CD4-positive, alpha-beta T cell (primary cell): ENCODE data around the gene SEMA6B. TPM values are rescaled to one million over a fixed set of nuclear protein-coding genes. Genes with fewer than 3 reads are reported as not detected.

Experiments
- ATAC-seq: fragments of 200-7000 bp; cut with Tn5 transposase; one replicate; pipeline ENCODE4 v1.10.0; 2022; ENCODE audit warnings: mild to moderate bottlenecking; ENCODE audit not compliant: poor library complexity
- CTCF ChIA-PET: fragments of 350-600 bp; sonication (Branson Sonifier 250); formaldehyde crosslinking; loops from one replicate; lab custom pipeline; 2021; ENCODE audit warnings: antibody characterized with exemption, inconsistent platforms; lab: Charles Lee
- POLR2A ChIA-PET: fragments of 350-600 bp; sonication (Branson Sonifier 250); formaldehyde crosslinking; loops from one replicate; lab custom pipeline; 2021; ENCODE audit warnings: antibody characterized with exemption, inconsistent platforms; lab: Charles Lee
- DNase-seq, 14 experiments: peaks; one replicate each; pipeline ENCODE4 v3.0.0-alpha.2; 2013 to 2020; ENCODE audit warnings: mixed read lengths in 2 of 14
- H3K27ac ChIP-seq, 2 donors: one replicate each; pipeline versions ENCODE4 v1.5.1 to v1.7.0; 2013; ENCODE audit warnings: low read length in 2 of 2, low read depth in 1 of 2, mild to moderate bottlenecking in 1 of 2
- H3K27me3 ChIP-seq, 2 experiments: 1 replicate in 1 of 2; 2 replicates in 1 of 2; pipeline versions ENCODE4 v1.6.1 to v1.7.0; 2013; ENCODE audit warnings: low read length in 2 of 2, control low read depth in 1 of 2, mild to moderate bottlenecking in 1 of 2, moderate library complexity in 1 of 2; ENCODE audit not compliant: insufficient read depth in 2 of 2, control insufficient read depth in 1 of 2
- H3K36me3 ChIP-seq: one replicate; pipeline ENCODE4 v1.6.1; 2013; ENCODE audit warnings: low read length, control low read depth; ENCODE audit not compliant: insufficient read depth
- H3K4me1 ChIP-seq: one replicate; pipeline ENCODE4 v1.6.1; 2013; ENCODE audit warnings: low read length, control low read depth; ENCODE audit not compliant: insufficient read depth
- H3K4me3 ChIP-seq: one replicate; pipeline ENCODE4 v1.5.1; 2013; ENCODE audit warnings: mild to moderate bottlenecking, low read length, moderate library complexity
- H3K9me3 ChIP-seq, 2 experiments: 1 replicate in 1 of 2; 2 replicates in 1 of 2; pipeline versions ENCODE4 v1.6.1 to v1.7.0; 2013; ENCODE audit warnings: low read length in 2 of 2, mild to moderate bottlenecking in 2 of 2, control low read depth in 1 of 2, moderate library complexity in 1 of 2; ENCODE audit not compliant: control insufficient read depth in 1 of 2, insufficient read depth in 1 of 2
- H3K27ac Mint-ChIP-seq: one replicate; pipeline ENCODE4 v1.8.0; 2020; ENCODE audit warnings: mixed read lengths
- H3K27me3 Mint-ChIP-seq: one replicate; pipeline ENCODE4 v1.8.0; 2021; ENCODE audit warnings: mixed read lengths
- H3K36me3 Mint-ChIP-seq: one replicate; pipeline ENCODE4 v1.8.0; 2021; ENCODE audit warnings: low read depth, mixed read lengths
- H3K4me1 Mint-ChIP-seq: one replicate; pipeline ENCODE4 v1.8.0; 2021; ENCODE audit warnings: low read depth, mixed read lengths
- H3K4me3 Mint-ChIP-seq: one replicate; pipeline ENCODE4 v1.8.0; 2020; ENCODE audit warnings: mild to moderate bottlenecking, mixed read lengths
- H3K9me3 Mint-ChIP-seq: one replicate; pipeline ENCODE4 v1.8.0; 2020; ENCODE audit warnings: mixed read lengths
- CTCF ChIP-seq: fragments of 200-600 bp; IDR thresholded peaks from one replicate; pipeline ENCODE4 v1.8.0; 2022; ENCODE audit warnings: antibody characterized with exemption, mild to moderate bottlenecking
- intact Hi-C, 2 experiments: fragments of 100-400 bp; cut with DNase I in 1 of 2; cut with micrococcal nuclease in 1 of 2; formaldehyde crosslinking; loops; one replicate each; pipeline versions ENCODE4 v1.15.1 to v1.9.0; 2023 to 2025; cut with DNase I, micrococcal nuclease
- total RNA-seq, 174 experiments: library from RNA in 2 of 174; stranded (reverse) in 2 of 174; gene quantifications; one replicate each; pipeline ENCODE4 v1.2.3 and lab custom pipeline; 2021 to 2026

SEMA6B gene
- total RNA-seq, 2 experiments from 2014 or later: 0.14 to 0.17 TPM

DNA sequence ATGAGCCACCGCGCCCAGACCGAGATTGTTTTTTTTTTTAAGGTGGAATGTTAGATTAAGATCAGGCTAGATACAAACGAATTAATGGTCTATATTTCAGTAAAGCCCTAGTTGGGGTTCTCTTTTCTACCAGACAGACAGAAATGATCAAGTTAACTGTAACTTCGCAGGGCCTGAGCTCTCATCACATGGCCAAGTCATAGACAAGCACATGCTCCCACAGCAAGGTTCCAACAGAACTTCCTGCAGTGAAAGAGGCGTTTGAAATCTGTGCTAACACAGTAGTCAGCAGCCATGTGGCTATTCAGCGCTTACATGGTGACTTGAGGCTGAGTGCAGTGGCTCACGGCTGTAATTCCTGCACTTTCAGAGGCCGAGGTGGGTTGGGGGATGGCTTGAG, 34.7 kb upstream of the SEMA6B start:
- H3K27ac Mint-ChIP-seq: no peak overlapping the region
- ATAC-seq (no peak), DNase-seq (no peak)
- H3K27ac ChIP-seq: no peak overlapping the region
- TF ChIP-seq CTCF: no peak
- H3K4me1 Mint-ChIP-seq: peaks cover 13% of the 10 kb centered on the region
- no peaks in the 10 kb centered on the region for H3K9me3 Mint-ChIP-seq
- POLR2A ChIA-PET: no interaction called here
- peaks cover 14% of the 10 kb centered on the region for H3K4me1 ChIP-seq
- H3K4me3 Mint-ChIP-seq: no peak overlapping the region
- intact Hi-C loops: no loop called here
- H3K27me3 Mint-ChIP-seq: peaks cover 66% of the 10 kb centered on the region
- no peaks in the 10 kb centered on the region for H3K36me3 Mint-ChIP-seq
- peaks cover 28 to 35% of the 10 kb centered on the region in 2 experiments for H3K27me3 ChIP-seq
- CTCF ChIA-PET: no interaction called here
- no peaks in the 10 kb centered on the region for H3K36me3 ChIP-seq
- H3K9me3 ChIP-seq: peaks cover 0 to 14% of the 10 kb centered on the region in 2 experiments
- H3K4me3 ChIP-seq: no peak overlapping the region

- Mint-ChIP-seq H3K36me3 (no peaks in the 10 kb centered on the region), H3K4me1 (peaks cover 8% of the 10 kb centered on the region), H3K27me3 (peaks cover 59% of the 10 kb centered on the region), H3K9me3 (no peaks in the 10 kb centered on the region), H3K27ac (no peak overlapping the region), H3K4me3 (no peak overlapping the region)
- Histone ChIP-seq H3K27ac (no peak overlapping the region), H3K27me3 (peaks cover 21 to 27% of the 10 kb centered on the region in 2 experiments), H3K36me3 (no peaks in the 10 kb centered on the region), H3K4me1 (peaks cover 9% of the 10 kb centered on the region), H3K9me3 (peaks cover 0 to 14% of the 10 kb centered on the region in 2 experiments), H3K4me3 (no peak overlapping the region)
- ATAC-seq (no peak), DNase-seq (peak in 2 of 14 experiments; percentile 45 to 59)
- intact Hi-C loops: no loop called here
- TF ChIP-seq CTCF: no peak
- CTCF ChIA-PET: interaction anchor here (0.8 kb wide), 1 partner anchor 16 kb away, joined by 4 read pairs; no protein-coding TSS in a partner anchor
- POLR2A ChIA-PET: no interaction called here
Measured at GRCh38 chr19:4593409-4593851, 33.9 kb upstream of the SEMA6B start.

DNA sequence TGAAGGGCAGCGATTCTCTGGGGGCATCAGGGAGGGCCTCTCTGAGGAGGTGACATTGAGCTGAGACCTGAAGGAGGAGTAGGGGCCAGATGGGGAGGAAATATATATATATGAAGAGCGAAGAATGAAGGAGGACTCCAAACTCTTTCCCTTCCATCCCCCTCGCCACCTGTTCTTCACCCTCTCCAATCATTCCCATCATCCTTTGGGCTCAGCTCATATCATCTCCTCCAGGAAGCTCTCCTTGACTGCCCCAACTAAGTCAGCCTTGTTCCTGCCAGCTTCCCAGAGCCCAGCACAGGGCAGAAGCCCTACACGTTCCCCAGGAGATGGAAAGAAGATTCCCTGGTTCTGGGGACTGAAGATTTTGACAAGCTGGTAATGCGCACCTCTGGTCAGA, 33.0 kb upstream of the SEMA6B start:
- intact Hi-C loops: no loop called here
- no peak overlapping the region for H3K27ac Mint-ChIP-seq
- CTCF ChIA-PET: interaction anchor here (0.8 kb wide), 1 partner anchor 17 kb away, joined by 4 read pairs; no protein-coding TSS in a partner anchor
- Histone ChIP-seq H3K27ac (no peak overlapping the region), H3K4me1 (peaks cover 3% of the 10 kb centered on the region), H3K4me3 (no peak overlapping the region), H3K9me3 (peaks cover 0 to 14% of the 10 kb centered on the region in 2 experiments), H3K27me3 (peaks cover 17 to 21% of the 10 kb centered on the region in 2 experiments), H3K36me3 (no peaks in the 10 kb centered on the region)
- H3K4me3 Mint-ChIP-seq: no peak overlapping the region
- no peak for DNase-seq
- peaks cover 4% of the 10 kb centered on the region for H3K4me1 Mint-ChIP-seq
- POLR2A ChIA-PET: no interaction called here
- no peaks in the 10 kb centered on the region for H3K36me3 Mint-ChIP-seq
- H3K27me3 Mint-ChIP-seq: peaks cover 61% of the 10 kb centered on the region
- no peak for TF ChIP-seq CTCF
- H3K9me3 Mint-ChIP-seq: no peaks in the 10 kb centered on the region
- ATAC-seq: no peak
